Spleen (tissue), 7 donors: ENCODE measurements around the gene NCOA1.

Experiments
- POLR2A ChIP-seq, 3 donors: fragments of 450-650 bp; IDR thresholded peaks; one replicate each; pipeline ENCODE4 v1.5.1; 2017; ENCODE audit warnings: antibody characterized with exemption in 3 of 3, mild to moderate bottlenecking in 1 of 3
- TF ChIP-seq, protein P1 (sequence below), 11 experiments: fragments of 200-600 bp in 7 of 11; fragments of 450-650 bp in 4 of 11; sonication (generic) in 4 of 11; IDR thresholded peaks in 8 of 11; conservative IDR thresholded peaks in 3 of 11; 1 replicate in 7 of 11; 2 replicates in 4 of 11; pipeline versions ENCODE4 v1.4.0 to v1.8.0; 2016 to 2021; ENCODE audit warnings: antibody characterized with exemption in 11 of 11, inconsistent platforms in 4 of 11, mild to moderate bottlenecking in 1 of 11
- donor health status: DM: no; HTN: no; CAD: no; lungs with moderate emphysema.
- donor health status: DM: no; HTN: no; CAD: no.
- donor health status: DM: no; HTN: no; CAD: no.

DNA sequence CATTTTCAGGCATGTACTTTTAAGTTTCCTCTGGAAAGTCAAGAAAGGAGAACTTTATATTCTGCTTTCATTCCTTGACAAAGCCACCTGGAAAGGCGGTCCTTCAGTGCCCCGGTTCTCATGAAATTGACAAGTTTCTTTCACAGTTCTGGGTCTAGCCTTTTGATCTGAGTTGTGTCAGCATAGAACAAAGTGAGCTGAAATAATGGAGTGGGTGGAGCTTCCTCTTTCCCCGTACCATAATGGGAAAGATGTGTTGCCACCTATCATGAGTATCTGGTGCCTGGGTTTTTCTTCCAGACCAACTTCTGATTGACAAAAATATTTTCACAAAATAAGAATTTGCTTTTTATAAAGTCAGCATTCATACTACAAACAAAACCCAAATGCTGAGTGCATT lies 252.9 kb downstream of the NCOA1 start:
- TF ChIP-seq, protein P1, sequence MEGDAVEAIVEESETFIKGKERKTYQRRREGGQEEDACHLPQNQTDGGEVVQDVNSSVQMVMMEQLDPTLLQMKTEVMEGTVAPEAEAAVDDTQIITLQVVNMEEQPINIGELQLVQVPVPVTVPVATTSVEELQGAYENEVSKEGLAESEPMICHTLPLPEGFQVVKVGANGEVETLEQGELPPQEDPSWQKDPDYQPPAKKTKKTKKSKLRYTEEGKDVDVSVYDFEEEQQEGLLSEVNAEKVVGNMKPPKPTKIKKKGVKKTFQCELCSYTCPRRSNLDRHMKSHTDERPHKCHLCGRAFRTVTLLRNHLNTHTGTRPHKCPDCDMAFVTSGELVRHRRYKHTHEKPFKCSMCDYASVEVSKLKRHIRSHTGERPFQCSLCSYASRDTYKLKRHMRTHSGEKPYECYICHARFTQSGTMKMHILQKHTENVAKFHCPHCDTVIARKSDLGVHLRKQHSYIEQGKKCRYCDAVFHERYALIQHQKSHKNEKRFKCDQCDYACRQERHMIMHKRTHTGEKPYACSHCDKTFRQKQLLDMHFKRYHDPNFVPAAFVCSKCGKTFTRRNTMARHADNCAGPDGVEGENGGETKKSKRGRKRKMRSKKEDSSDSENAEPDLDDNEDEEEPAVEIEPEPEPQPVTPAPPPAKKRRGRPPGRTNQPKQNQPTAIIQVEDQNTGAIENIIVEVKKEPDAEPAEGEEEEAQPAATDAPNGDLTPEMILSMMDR (IDR thresholded peaks at IDR 0.05 in 8 of 11, conservative IDR thresholded peaks at IDR 0.05 in 3 of 11), result no peak
- TF ChIP-seq POLR2A (IDR thresholded peaks at IDR 0.05), result no peak
